HCT116 (cell line): ENCODE results near the gene MAL. TPM values are rescaled to one million over a fixed set of nuclear protein-coding genes. Genes with fewer than 3 reads are reported as not detected.

ENCODE experiments used
- ATAC-seq: fragments of 200-7000 bp; cut with Tn5 transposase; 2 replicates; pipeline ENCODE4 v1.9.1; 2020; ENCODE audit warnings: mild to moderate bottlenecking, moderate library complexity
- BruUV-seq: library from RNA; stranded (reverse); fragments of 400-500 nt; replicated peaks from 2 replicates; lab custom pipeline; 2021; lab: Mats Ljungman, UMichigan
- CTCF ChIA-PET: fragments of 300-600 bp; sonication (Branson Sonifier 250); formaldehyde crosslinking; loops from one replicate; lab custom pipeline; 2021; ENCODE audit warnings: antibody characterized with exemption; lab: Charles Lee
- POLR2A ChIA-PET: fragments of 300-600, 350-600 bp; sonication (Branson Sonifier 250); formaldehyde crosslinking; loops from one replicate; lab custom pipeline; 2021; ENCODE audit warnings: antibody characterized with exemption; lab: Charles Lee
- RAD21 ChIA-PET, 2 experiments: fragments of 300-600 bp; sonication (Branson Sonifier 250); formaldehyde crosslinking; loops; one replicate each; lab custom pipeline; 2023; ENCODE audit warnings: low total read pairs in 2 of 2; ENCODE audit not compliant: uncharacterized antibody in 2 of 2, unreplicated experiment in 2 of 2, low non-redundant PET in 1 of 2; lab: Charles Lee
- DNase-seq: peaks from one replicate; pipeline ENCODE4 v3.0.0-alpha.2; 2010; ENCODE audit warnings: low read depth, low spot score
- H2AFZ ChIP-seq: fragments of 200-600 bp; shearing (Covaris generic), sonication (generic); 2 replicates; pipeline ENCODE4 v1.6.1; 2017; ENCODE audit warnings: low read depth, mixed run types, mixed read lengths, antibody characterized with exemption, low read length; ENCODE audit not compliant: poor library complexity, severe bottlenecking
- H3K27ac ChIP-seq: 2 replicates; pipeline ENCODE4 v1.5.1; 2012; ENCODE audit warnings: low read depth, low read length
- H3K27me3 ChIP-seq: fragments of 200-600 bp; sonication (generic); 2 replicates; pipeline ENCODE4 v1.6.1; 2016; ENCODE audit warnings: mixed run types, low read length, mixed read lengths; ENCODE audit not compliant: insufficient read depth
- H3K36me3 ChIP-seq, 2 experiments: fragments of 200-500 bp in 1 of 2; fragments of 200-600 bp in 1 of 2; sonication (Bioruptor generic) in 1 of 2; sonication (generic) in 1 of 2; 2 replicates each; pipeline versions ENCODE4 v1.5.1 to v1.6.1; 2014 to 2016; ENCODE audit warnings: low read length in 2 of 2, inconsistent platforms in 1 of 2, mixed read lengths in 1 of 2, mixed run types in 1 of 2; ENCODE audit not compliant: insufficient read depth in 2 of 2, control insufficient read depth in 1 of 2
- H3K4me1 ChIP-seq, 2 experiments: fragments of 200-600 bp in 1 of 2; sonication (generic) in 1 of 2; 2 replicates each; pipeline versions ENCODE4 v1.5.1 to v1.6.1; 2012 to 2017; ENCODE audit warnings: low read length in 2 of 2, inconsistent platforms in 1 of 2, mild to moderate bottlenecking in 1 of 2, mixed read lengths in 1 of 2, mixed run types in 1 of 2, moderate library complexity in 1 of 2; ENCODE audit not compliant: insufficient read depth in 2 of 2, control insufficient read depth in 1 of 2
- H3K4me2 ChIP-seq: fragments of 200-600 bp; sonication (generic); 2 replicates; pipeline ENCODE4 v1.6.1; 2017; ENCODE audit warnings: mixed run types, low read length, mixed read lengths
- H3K4me3 ChIP-seq, 2 experiments: fragments of 200-600 bp in 1 of 2; sonication (generic) in 1 of 2; replicated peaks in 1 of 2; 2 replicates each; pipeline ENCODE4 v1.5.1; 2011 to 2016; ENCODE audit warnings: low read length in 2 of 2, control low read depth in 1 of 2, low read depth in 1 of 2, mild to moderate bottlenecking in 1 of 2, mixed read lengths in 1 of 2, mixed run types in 1 of 2
- H3K79me2 ChIP-seq: fragments of 200-600 bp; sonication (generic); 2 replicates; pipeline ENCODE4 v1.6.1; 2017; ENCODE audit warnings: mild to moderate bottlenecking, mixed run types, low read length, moderate library complexity, mixed read lengths; ENCODE audit not compliant: insufficient read depth
- H3K9ac ChIP-seq: fragments of 200-600 bp; sonication (generic); 2 replicates; pipeline ENCODE4 v1.6.1; 2016; ENCODE audit warnings: low read length, mixed read lengths
- H3K9me2 ChIP-seq: fragments of 200-600 bp; sonication (generic), shearing (Covaris generic); 2 replicates; pipeline ENCODE4 v1.6.1; 2017; ENCODE audit warnings: mixed run types, mild to moderate bottlenecking, moderate library complexity; ENCODE audit not compliant: insufficient read depth
- H3K9me3 ChIP-seq, 2 experiments: fragments of 200-500 bp in 1 of 2; fragments of 200-600 bp in 1 of 2; sonication (Bioruptor generic) in 1 of 2; sonication (generic) in 1 of 2; 2 replicates each; pipeline ENCODE4 v1.6.1; 2014 to 2017; ENCODE audit warnings: low read length in 2 of 2, mixed read lengths in 2 of 2, inconsistent platforms in 1 of 2, low read depth in 1 of 2, mild to moderate bottlenecking in 1 of 2, mixed run types in 1 of 2, moderate library complexity in 1 of 2; ENCODE audit not compliant: control insufficient read depth in 1 of 2, insufficient read depth in 1 of 2
- H4K20me1 ChIP-seq: fragments of 200-600 bp; sonication (generic), shearing (Covaris generic); 2 replicates; pipeline ENCODE4 v1.6.1; 2017; ENCODE audit warnings: mixed run types, mild to moderate bottlenecking, moderate library complexity; ENCODE audit not compliant: insufficient read depth
- CBX3 ChIP-seq: IDR thresholded peaks from 2 replicates; pipeline ENCODE4 v1.6.1; 2012; ENCODE audit warnings: low read depth
- CEBPB ChIP-seq: IDR thresholded peaks from 2 replicates; pipeline ENCODE4 v1.6.1; 2012; ENCODE audit warnings: low read depth
- ELF1 ChIP-seq: IDR thresholded peaks from 2 replicates; pipeline ENCODE4 v1.6.1; 2012; ENCODE audit warnings: low read depth, borderline replicate concordance
- EZH2 ChIP-seq: fragments of 200-600 bp; sonication (generic); IDR thresholded peaks from 2 replicates; pipeline ENCODE4 v1.6.1; 2017; ENCODE audit warnings: antibody characterized with exemption, mixed run types
- JUND ChIP-seq: IDR thresholded peaks from 2 replicates; pipeline ENCODE4 v1.6.1; 2012
- POLR2AphosphoS5 ChIP-seq: IDR thresholded peaks from 2 replicates; pipeline ENCODE4 v1.6.1; 2011; ENCODE audit warnings: mild to moderate bottlenecking, low read depth, low read length, moderate library complexity
- SIN3A ChIP-seq: IDR thresholded peaks from 2 replicates; pipeline ENCODE4 v1.6.1; 2012; ENCODE audit warnings: low read depth
- SP1 ChIP-seq: IDR thresholded peaks from 2 replicates; pipeline ENCODE4 v1.6.1; 2012; ENCODE audit warnings: low read depth
- TCF7L2 ChIP-seq: IDR thresholded peaks from 2 replicates; pipeline ENCODE4 v1.7.0; 2011; ENCODE audit warnings: borderline replicate concordance, inconsistent platforms; ENCODE audit not compliant: insufficient read depth, insufficient read length; ENCODE audit errors: extremely low read depth
- YY1 ChIP-seq: IDR thresholded peaks from 2 replicates; pipeline ENCODE4 v1.6.1; 2011; ENCODE audit warnings: low read length, low read depth, moderate library complexity, mild to moderate bottlenecking; ENCODE audit not compliant: insufficient replicate concordance; ENCODE audit errors: extremely low read depth
- ZFX ChIP-seq: fragments of 450-650 bp; IDR thresholded peaks from 2 replicates; pipeline ENCODE4 v1.6.1; 2017
- intact Hi-C: fragments of 100-400 bp; cut with micrococcal nuclease; formaldehyde crosslinking; loops from 2 replicates; pipeline ENCODE4 v1.10.0; 2022
- total RNA-seq: library from RNA; stranded (reverse); gene quantifications from one replicate; pipeline ENCODE4 v1.2.1, GENCODE V29; 2021; ENCODE audit not compliant: unreplicated experiment
- TF ChIP-seq, protein P1 (sequence below): IDR thresholded peaks from 2 replicates; pipeline ENCODE4 v1.6.1; 2012
- TF ChIP-seq, protein P2 (sequence below): IDR thresholded peaks from 2 replicates; pipeline ENCODE4 v1.6.1; 2012
- TF ChIP-seq, protein P3 (sequence below): IDR thresholded peaks from 2 replicates; pipeline ENCODE4 v1.6.1; 2012; ENCODE audit warnings: low read depth

The MAL gene
- total RNA-seq, 1 experiment from 2014 or later = not detected

DNA sequence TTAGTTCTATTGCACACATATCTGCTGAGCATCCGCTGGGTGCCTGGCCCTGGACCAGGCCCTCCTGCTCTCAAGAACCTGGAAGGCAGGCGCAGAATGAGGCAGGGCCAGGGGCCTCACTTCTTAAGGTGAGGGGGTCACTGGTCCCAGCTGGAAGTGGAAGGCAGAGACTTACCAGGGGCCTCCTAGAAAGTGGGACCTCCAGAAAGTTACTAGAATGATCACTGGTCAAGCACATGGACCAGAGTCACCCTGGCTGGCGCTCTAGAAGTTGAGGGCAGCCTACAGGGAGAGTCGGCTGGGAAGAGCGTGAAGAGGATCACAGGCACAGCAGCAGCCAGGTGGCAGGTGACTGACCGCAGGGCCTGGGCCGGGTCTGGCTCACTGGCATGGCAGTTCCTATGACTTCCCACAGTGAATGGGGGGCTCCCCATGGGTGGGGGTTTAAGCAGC lies 26.1 kb upstream of the MAL start:
- intact Hi-C loops = no loop called here
- no peak overlapping the region for H3K9ac ChIP-seq
- no peak for TF ChIP-seq CBX3
- TF ChIP-seq SIN3A = no peak
- no peak for TF ChIP-seq CEBPB
- TF ChIP-seq EZH2 = no peak
- TF ChIP-seq, protein P1, sequence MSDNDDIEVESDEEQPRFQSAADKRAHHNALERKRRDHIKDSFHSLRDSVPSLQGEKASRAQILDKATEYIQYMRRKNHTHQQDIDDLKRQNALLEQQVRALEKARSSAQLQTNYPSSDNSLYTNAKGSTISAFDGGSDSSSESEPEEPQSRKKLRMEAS = no peak
- no peak for TF ChIP-seq POLR2AphosphoS5
- TF ChIP-seq, protein P2, sequence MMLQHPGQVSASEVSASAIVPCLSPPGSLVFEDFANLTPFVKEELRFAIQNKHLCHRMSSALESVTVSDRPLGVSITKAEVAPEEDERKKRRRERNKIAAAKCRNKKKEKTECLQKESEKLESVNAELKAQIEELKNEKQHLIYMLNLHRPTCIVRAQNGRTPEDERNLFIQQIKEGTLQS = no peak
- TF ChIP-seq JUND = no peak
- no peak for TF ChIP-seq ZFX
- TF ChIP-seq YY1 = no peak
- no peak for TF ChIP-seq ELF1
- no peak for TF ChIP-seq TCF7L2
- TF ChIP-seq, protein P3, sequence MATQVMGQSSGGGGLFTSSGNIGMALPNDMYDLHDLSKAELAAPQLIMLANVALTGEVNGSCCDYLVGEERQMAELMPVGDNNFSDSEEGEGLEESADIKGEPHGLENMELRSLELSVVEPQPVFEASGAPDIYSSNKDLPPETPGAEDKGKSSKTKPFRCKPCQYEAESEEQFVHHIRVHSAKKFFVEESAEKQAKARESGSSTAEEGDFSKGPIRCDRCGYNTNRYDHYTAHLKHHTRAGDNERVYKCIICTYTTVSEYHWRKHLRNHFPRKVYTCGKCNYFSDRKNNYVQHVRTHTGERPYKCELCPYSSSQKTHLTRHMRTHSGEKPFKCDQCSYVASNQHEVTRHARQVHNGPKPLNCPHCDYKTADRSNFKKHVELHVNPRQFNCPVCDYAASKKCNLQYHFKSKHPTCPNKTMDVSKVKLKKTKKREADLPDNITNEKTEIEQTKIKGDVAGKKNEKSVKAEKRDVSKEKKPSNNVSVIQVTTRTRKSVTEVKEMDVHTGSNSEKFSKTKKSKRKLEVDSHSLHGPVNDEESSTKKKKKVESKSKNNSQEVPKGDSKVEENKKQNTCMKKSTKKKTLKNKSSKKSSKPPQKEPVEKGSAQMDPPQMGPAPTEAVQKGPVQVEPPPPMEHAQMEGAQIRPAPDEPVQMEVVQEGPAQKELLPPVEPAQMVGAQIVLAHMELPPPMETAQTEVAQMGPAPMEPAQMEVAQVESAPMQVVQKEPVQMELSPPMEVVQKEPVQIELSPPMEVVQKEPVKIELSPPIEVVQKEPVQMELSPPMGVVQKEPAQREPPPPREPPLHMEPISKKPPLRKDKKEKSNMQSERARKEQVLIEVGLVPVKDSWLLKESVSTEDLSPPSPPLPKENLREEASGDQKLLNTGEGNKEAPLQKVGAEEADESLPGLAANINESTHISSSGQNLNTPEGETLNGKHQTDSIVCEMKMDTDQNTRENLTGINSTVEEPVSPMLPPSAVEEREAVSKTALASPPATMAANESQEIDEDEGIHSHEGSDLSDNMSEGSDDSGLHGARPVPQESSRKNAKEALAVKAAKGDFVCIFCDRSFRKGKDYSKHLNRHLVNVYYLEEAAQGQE = no peak
- TF ChIP-seq SP1 = no peak
- TF ChIP-seq, all 23 proteins: peak for 0
- Histone ChIP-seq H2AFZ (no peak overlapping the region), H4K20me1 (no peaks in the 10 kb centered on the region), H3K27me3 (no peaks in the 10 kb centered on the region), H3K4me2 (no peak overlapping the region), H3K4me1 (no peaks in the 10 kb centered on the region), H3K9me3 (no peaks in the 10 kb centered on the region), H3K79me2 (no peaks in the 10 kb centered on the region), H3K27ac (no peak overlapping the region), H3K9me2 (no peaks in the 10 kb centered on the region), H3K36me3 (no peaks in the 10 kb centered on the region), H3K4me3 (no peak overlapping the region)
- ChIA-PET CTCF (no interaction called here), POLR2A (no interaction called here), RAD21 (no interaction called here)
- DNase-seq (no peak), ATAC-seq (no peak)
- BruUV-seq = no TSS peak
